NCI-H510A treated with DMSO at 0.1 percent for 48 hours (cell line): ENCODE measurements around the gene IL1R2.
"Not testable (repeated sequence)": the region's sequence is repeated elsewhere in the genome, so short reads cannot be mapped to it uniquely, and the experiment has no call there.

Experiments used
- DNase-seq: peaks from one replicate; lab custom pipeline; 2025; lab: John Stamatoyannopoulos, UW

IL1R2 gene

GRCh38 chr2:102000012-102000411 is 8.3 kb downstream of the IL1R2 start:
- no peak for DNase-seq

GRCh38 chr2:102000813-102001766 is 9.3 kb downstream of the IL1R2 start:
- DNase-seq = no peak

GRCh38 chr2:102001767-102002142 is 10.0 kb downstream of the IL1R2 start:
- DNase-seq = no peak

- DNase-seq = no peak
Measured at GRCh38 chr2:102002228-102002627, 10.5 kb downstream of the IL1R2 start.

GRCh38 chr2:102002909-102003308 is 11.1 kb downstream of the IL1R2 start:
- DNase-seq = not testable (repeated sequence)

GRCh38 chr2:102003696-102004095 is 11.9 kb downstream of the IL1R2 start:
- DNase-seq = no peak

- no peak for DNase-seq
Measured at GRCh38 chr2:102004581-102004980, 12.8 kb downstream of the IL1R2 start.

GRCh38 chr2:102005449-102005848 is 13.7 kb downstream of the IL1R2 start:
- no peak for DNase-seq

GRCh38 chr2:102005989-102006885 is 14.5 kb downstream of the IL1R2 start:
- peak; percentile 7 for DNase-seq

GRCh38 chr2:102006886-102007278 is 15.1 kb downstream of the IL1R2 start:
- no peak for DNase-seq

GRCh38 chr2:102008490-102008889 is 16.7 kb downstream of the IL1R2 start:
- no peak for DNase-seq

- no peak for DNase-seq
Measured at GRCh38 chr2:102009557-102009956, 17.8 kb downstream of the IL1R2 start.

- DNase-seq = no peak
Measured at GRCh38 chr2:102010902-102011301, 19.1 kb downstream of the IL1R2 start.

GRCh38 chr2:102012061-102012614 is 20.4 kb downstream of the IL1R2 start:
- no peak for DNase-seq

GRCh38 chr2:102013206-102014040 is 21.7 kb downstream of the IL1R2 start:
- DNase-seq = no peak

- no peak for DNase-seq
Measured at GRCh38 chr2:102014041-102014345, 22.2 kb downstream of the IL1R2 start.

GRCh38 chr2:102015399-102015798 is 23.6 kb downstream of the IL1R2 start:
- no peak for DNase-seq

- no peak for DNase-seq
Measured at GRCh38 chr2:102016399-102016955, 24.7 kb downstream of the IL1R2 start.

GRCh38 chr2:102018823-102019445 is 27.2 kb downstream of the IL1R2 start:
- DNase-seq = no peak

- peak; percentile 54 for DNase-seq
Measured at GRCh38 chr2:102020596-102021170, 28.9 kb downstream of the IL1R2 start.

GRCh38 chr2:102021779-102022178 is 30.0 kb downstream of the IL1R2 start:
- DNase-seq = no peak
